RKO (cell line): ENCODE data around the gene JMJD8.

Source experiments
- DNase-seq: peaks from one replicate; pipeline ENCODE4 v3.0.0-alpha.2; 2016; ENCODE audit warnings: low spot score

The JMJD8 gene

GRCh38 chr16:675884-676564 is 8.1 kb downstream of the JMJD8 start:
- DNase-seq: no peak

- no peak for DNase-seq
Measured at GRCh38 chr16:674968-675883, 8.9 kb downstream of the JMJD8 start, which contains the start of gene RHBDL1. TSS of gene RHBDL1 (plus strand) at chr16:675671. CDS start at chr16:675791, 120 bp downstream.

GRCh38 chr16:674214-674881 is 9.8 kb downstream of the JMJD8 start:
- DNase-seq: no peak

GRCh38 chr16:673399-673991 is 10.6 kb downstream of the JMJD8 start:
- no peak for DNase-seq

- DNase-seq: no peak
Measured at GRCh38 chr16:672851-673250, 11.3 kb downstream of the JMJD8 start.

GRCh38 chr16:672371-672770 is 11.8 kb downstream of the JMJD8 start:
- no peak for DNase-seq

GRCh38 chr16:671353-672131 is 12.6 kb downstream of the JMJD8 start:
- DNase-seq: no peak

GRCh38 chr16:670485-671352 is 13.4 kb downstream of the JMJD8 start:
- DNase-seq: no peak

GRCh38 chr16:669666-670065 is 14.5 kb downstream of the JMJD8 start:
- no peak for DNase-seq

- DNase-seq: peak; percentile 7
Measured at GRCh38 chr16:668519-669171, 15.5 kb downstream of the JMJD8 start.

GRCh38 chr16:667780-668518 is 16.2 kb downstream of the JMJD8 start, which contains the start of gene RHOT2:
TSS of gene RHOT2 (plus strand) at chr16:668132. CDS start at chr16:668200, 68 bp downstream.
- peak; percentile 91 for DNase-seq

GRCh38 chr16:667113-667779 is 16.9 kb downstream of the JMJD8 start:
- DNase-seq: no peak

GRCh38 chr16:666572-666971 is 17.6 kb downstream of the JMJD8 start:
- DNase-seq: no peak

GRCh38 chr16:662597-662996 is 21.5 kb downstream of the JMJD8 start:
- no peak for DNase-seq

GRCh38 chr16:662095-662494 is 22.0 kb downstream of the JMJD8 start:
- DNase-seq: no peak

GRCh38 chr16:661184-661821 is 22.8 kb downstream of the JMJD8 start:
- no peak for DNase-seq

GRCh38 chr16:660459-661183 is 23.5 kb downstream of the JMJD8 start:
- peak; percentile 90 for DNase-seq
